ENCODE data around the gene LARP1. TPM values are rescaled to one million over a fixed set of nuclear protein-coding genes. Genes with fewer than 3 reads are reported as not detected.

Gene LARP1
- total and polyA plus RNA-seq, 10 of the 15 experiments (the other 5 are each of a cell fraction or from before 2014, with no cell fraction given), result 22.6 to 227 (median 60.8) TPM

GRCh38 chr5:154860765-154861164 is 105.6 kb downstream of the LARP1 start (continued):
- TF ChIP-seq ZNF687 (IDR thresholded peaks at IDR 0.05), result no peak
- TF ChIP-seq RB1 (IDR thresholded peaks at IDR 0.05; ENCODE audit: borderline replicate concordance), result no peak
- no peak for TF ChIP-seq MEF2B (IDR thresholded peaks at IDR 0.05; ENCODE audit: partially characterized antibody, poor library complexity, severe bottlenecking)
- TF ChIP-seq PBX3 (IDR thresholded peaks at IDR 0.05; ENCODE audit: insufficient replicate concordance, low read depth, low read length), result no peak
- TF ChIP-seq POLR2A (IDR thresholded peaks at IDR 0.05; ENCODE audit: low read depth, low read length), result no peak
- no peak for TF ChIP-seq ZNF592 (IDR thresholded peaks at IDR 0.05)
- no peak for TF ChIP-seq NFYA (IDR thresholded peaks at IDR 0.05; ENCODE audit: borderline replicate concordance, low read depth, low read length)
- no peak for TF ChIP-seq MYC (IDR thresholded peaks at IDR 0.05; ENCODE audit: insufficient read depth, insufficient read length, insufficient replicate concordance, low read length, severe bottlenecking)
- TF ChIP-seq NR2C1 (IDR thresholded peaks at IDR 0.05), result no peak

All from GM12878 (cell line).